ENCODE data around the gene KHDC4. TPM values are rescaled to one million over a fixed set of nuclear protein-coding genes. Genes with fewer than 3 reads are reported as not detected.

The KHDC4 gene
- total and polyA plus RNA-seq, 2 experiments from 2014 or later: 47.1 to 57.7 TPM

DNA sequence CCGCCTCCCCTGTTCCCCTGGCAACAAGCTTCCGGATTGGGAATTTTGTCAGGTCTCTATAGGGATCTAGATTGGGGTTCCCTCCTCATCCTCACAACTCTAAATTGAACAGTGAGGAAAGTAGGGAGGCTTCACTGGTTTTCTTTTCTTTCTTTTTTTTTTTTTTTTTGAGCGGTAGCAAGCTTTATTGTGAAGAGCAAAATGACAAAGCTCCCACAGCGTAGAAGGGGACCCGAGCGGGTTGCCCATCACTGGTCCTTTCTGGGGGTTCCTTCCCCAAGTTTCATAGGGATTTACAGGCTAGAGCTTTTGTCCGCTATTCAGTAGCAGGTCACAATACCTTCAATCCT is 33.8 kb upstream of the KHDC4 start:
- DNase-seq (ENCODE audit: low spot score) (peak; percentile 47), ATAC-seq (no peak)
- Mint-ChIP-seq H3K27ac (peak overlapping the region; percentile 78), H3K4me1 (peaks cover 65% of the 10 kb centered on the region), H3K9me3 (no peaks in the 10 kb centered on the region), H3K27me3 (ENCODE audit: insufficient read depth, low read depth, poor library complexity) (peaks cover 11% of the 10 kb centered on the region), H3K36me3 (ENCODE audit: low read depth) (peaks cover 61% of the 10 kb centered on the region), H3K4me3 (peak overlapping the region; percentile 30)
- Histone ChIP-seq H3K27ac (ENCODE audit: low read depth) (peak overlapping the region; percentile 78), H3K36me3 (ENCODE audit: insufficient read depth) (peaks cover 11% of the 10 kb centered on the region), H3K79me2 (replicated peaks; ENCODE audit: insufficient read depth) (peaks cover 53% of the 10 kb centered on the region), H3K4me2 (peak overlapping the region; percentile 75), H3K9me2 (ENCODE audit: insufficient read depth) (no peaks in the 10 kb centered on the region), H3K27me3 (ENCODE audit: insufficient read depth) (no peaks in the 10 kb centered on the region), H2AFZ (no peak overlapping the region), H4K20me1 (replicated peaks; ENCODE audit: insufficient read depth) (peaks cover 39% of the 10 kb centered on the region), H3K4me3 (peak overlapping the region; percentile 41), H3F3A (replicated peaks; ENCODE audit: low read depth) (0 out of 2 replicates have a peak, but pooled peaks cover 7% of the 10 kb centered on the region), H3K4me1 (ENCODE audit: insufficient read depth) (peaks cover 47% of the 10 kb centered on the region)
- TF ChIP-seq EZH2phosphoT487 (IDR thresholded peaks at IDR 0.05; ENCODE audit: unreplicated experiment) (no peak), EZH2 (IDR thresholded peaks at IDR 0.05; ENCODE audit: low read depth, unreplicated experiment) (no peak), NANOG (IDR thresholded peaks at IDR 0.05; ENCODE audit: borderline replicate concordance) (no peak), CREB1 (CRISPR knock-in tag; IDR thresholded peaks at IDR 0.05; ENCODE audit: low read depth) (no peak), ZNF331 (CRISPR knock-in tag; IDR thresholded peaks at IDR 0.05; ENCODE audit: low read depth) (no peak), POLR2AphosphoS5 (IDR thresholded peaks at IDR 0.05; ENCODE audit: low read depth) (no peak), ZNF114 (CRISPR knock-in tag; IDR thresholded peaks at IDR 0.05) (no peak), JUNB (IDR thresholded peaks at IDR 0.05; ENCODE audit: unreplicated experiment) (no peak), STAT1 (IDR thresholded peaks at IDR 0.05; ENCODE audit: unreplicated experiment) (no peak)
- TF ChIP-seq, protein P1, sequence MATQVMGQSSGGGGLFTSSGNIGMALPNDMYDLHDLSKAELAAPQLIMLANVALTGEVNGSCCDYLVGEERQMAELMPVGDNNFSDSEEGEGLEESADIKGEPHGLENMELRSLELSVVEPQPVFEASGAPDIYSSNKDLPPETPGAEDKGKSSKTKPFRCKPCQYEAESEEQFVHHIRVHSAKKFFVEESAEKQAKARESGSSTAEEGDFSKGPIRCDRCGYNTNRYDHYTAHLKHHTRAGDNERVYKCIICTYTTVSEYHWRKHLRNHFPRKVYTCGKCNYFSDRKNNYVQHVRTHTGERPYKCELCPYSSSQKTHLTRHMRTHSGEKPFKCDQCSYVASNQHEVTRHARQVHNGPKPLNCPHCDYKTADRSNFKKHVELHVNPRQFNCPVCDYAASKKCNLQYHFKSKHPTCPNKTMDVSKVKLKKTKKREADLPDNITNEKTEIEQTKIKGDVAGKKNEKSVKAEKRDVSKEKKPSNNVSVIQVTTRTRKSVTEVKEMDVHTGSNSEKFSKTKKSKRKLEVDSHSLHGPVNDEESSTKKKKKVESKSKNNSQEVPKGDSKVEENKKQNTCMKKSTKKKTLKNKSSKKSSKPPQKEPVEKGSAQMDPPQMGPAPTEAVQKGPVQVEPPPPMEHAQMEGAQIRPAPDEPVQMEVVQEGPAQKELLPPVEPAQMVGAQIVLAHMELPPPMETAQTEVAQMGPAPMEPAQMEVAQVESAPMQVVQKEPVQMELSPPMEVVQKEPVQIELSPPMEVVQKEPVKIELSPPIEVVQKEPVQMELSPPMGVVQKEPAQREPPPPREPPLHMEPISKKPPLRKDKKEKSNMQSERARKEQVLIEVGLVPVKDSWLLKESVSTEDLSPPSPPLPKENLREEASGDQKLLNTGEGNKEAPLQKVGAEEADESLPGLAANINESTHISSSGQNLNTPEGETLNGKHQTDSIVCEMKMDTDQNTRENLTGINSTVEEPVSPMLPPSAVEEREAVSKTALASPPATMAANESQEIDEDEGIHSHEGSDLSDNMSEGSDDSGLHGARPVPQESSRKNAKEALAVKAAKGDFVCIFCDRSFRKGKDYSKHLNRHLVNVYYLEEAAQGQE (IDR thresholded peaks at IDR 0.05; ENCODE audit: unreplicated experiment): no peak
- TF ChIP-seq, protein P2, sequence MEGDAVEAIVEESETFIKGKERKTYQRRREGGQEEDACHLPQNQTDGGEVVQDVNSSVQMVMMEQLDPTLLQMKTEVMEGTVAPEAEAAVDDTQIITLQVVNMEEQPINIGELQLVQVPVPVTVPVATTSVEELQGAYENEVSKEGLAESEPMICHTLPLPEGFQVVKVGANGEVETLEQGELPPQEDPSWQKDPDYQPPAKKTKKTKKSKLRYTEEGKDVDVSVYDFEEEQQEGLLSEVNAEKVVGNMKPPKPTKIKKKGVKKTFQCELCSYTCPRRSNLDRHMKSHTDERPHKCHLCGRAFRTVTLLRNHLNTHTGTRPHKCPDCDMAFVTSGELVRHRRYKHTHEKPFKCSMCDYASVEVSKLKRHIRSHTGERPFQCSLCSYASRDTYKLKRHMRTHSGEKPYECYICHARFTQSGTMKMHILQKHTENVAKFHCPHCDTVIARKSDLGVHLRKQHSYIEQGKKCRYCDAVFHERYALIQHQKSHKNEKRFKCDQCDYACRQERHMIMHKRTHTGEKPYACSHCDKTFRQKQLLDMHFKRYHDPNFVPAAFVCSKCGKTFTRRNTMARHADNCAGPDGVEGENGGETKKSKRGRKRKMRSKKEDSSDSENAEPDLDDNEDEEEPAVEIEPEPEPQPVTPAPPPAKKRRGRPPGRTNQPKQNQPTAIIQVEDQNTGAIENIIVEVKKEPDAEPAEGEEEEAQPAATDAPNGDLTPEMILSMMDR (conservative IDR thresholded peaks at IDR 0.05; ENCODE audit: low read depth in 2 of 2): no peak
- TF ChIP-seq, protein P3, sequence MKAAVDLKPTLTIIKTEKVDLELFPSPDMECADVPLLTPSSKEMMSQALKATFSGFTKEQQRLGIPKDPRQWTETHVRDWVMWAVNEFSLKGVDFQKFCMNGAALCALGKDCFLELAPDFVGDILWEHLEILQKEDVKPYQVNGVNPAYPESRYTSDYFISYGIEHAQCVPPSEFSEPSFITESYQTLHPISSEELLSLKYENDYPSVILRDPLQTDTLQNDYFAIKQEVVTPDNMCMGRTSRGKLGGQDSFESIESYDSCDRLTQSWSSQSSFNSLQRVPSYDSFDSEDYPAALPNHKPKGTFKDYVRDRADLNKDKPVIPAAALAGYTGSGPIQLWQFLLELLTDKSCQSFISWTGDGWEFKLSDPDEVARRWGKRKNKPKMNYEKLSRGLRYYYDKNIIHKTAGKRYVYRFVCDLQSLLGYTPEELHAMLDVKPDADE (IDR thresholded peaks at IDR 0.05): no peak
- TF ChIP-seq, protein P4, sequence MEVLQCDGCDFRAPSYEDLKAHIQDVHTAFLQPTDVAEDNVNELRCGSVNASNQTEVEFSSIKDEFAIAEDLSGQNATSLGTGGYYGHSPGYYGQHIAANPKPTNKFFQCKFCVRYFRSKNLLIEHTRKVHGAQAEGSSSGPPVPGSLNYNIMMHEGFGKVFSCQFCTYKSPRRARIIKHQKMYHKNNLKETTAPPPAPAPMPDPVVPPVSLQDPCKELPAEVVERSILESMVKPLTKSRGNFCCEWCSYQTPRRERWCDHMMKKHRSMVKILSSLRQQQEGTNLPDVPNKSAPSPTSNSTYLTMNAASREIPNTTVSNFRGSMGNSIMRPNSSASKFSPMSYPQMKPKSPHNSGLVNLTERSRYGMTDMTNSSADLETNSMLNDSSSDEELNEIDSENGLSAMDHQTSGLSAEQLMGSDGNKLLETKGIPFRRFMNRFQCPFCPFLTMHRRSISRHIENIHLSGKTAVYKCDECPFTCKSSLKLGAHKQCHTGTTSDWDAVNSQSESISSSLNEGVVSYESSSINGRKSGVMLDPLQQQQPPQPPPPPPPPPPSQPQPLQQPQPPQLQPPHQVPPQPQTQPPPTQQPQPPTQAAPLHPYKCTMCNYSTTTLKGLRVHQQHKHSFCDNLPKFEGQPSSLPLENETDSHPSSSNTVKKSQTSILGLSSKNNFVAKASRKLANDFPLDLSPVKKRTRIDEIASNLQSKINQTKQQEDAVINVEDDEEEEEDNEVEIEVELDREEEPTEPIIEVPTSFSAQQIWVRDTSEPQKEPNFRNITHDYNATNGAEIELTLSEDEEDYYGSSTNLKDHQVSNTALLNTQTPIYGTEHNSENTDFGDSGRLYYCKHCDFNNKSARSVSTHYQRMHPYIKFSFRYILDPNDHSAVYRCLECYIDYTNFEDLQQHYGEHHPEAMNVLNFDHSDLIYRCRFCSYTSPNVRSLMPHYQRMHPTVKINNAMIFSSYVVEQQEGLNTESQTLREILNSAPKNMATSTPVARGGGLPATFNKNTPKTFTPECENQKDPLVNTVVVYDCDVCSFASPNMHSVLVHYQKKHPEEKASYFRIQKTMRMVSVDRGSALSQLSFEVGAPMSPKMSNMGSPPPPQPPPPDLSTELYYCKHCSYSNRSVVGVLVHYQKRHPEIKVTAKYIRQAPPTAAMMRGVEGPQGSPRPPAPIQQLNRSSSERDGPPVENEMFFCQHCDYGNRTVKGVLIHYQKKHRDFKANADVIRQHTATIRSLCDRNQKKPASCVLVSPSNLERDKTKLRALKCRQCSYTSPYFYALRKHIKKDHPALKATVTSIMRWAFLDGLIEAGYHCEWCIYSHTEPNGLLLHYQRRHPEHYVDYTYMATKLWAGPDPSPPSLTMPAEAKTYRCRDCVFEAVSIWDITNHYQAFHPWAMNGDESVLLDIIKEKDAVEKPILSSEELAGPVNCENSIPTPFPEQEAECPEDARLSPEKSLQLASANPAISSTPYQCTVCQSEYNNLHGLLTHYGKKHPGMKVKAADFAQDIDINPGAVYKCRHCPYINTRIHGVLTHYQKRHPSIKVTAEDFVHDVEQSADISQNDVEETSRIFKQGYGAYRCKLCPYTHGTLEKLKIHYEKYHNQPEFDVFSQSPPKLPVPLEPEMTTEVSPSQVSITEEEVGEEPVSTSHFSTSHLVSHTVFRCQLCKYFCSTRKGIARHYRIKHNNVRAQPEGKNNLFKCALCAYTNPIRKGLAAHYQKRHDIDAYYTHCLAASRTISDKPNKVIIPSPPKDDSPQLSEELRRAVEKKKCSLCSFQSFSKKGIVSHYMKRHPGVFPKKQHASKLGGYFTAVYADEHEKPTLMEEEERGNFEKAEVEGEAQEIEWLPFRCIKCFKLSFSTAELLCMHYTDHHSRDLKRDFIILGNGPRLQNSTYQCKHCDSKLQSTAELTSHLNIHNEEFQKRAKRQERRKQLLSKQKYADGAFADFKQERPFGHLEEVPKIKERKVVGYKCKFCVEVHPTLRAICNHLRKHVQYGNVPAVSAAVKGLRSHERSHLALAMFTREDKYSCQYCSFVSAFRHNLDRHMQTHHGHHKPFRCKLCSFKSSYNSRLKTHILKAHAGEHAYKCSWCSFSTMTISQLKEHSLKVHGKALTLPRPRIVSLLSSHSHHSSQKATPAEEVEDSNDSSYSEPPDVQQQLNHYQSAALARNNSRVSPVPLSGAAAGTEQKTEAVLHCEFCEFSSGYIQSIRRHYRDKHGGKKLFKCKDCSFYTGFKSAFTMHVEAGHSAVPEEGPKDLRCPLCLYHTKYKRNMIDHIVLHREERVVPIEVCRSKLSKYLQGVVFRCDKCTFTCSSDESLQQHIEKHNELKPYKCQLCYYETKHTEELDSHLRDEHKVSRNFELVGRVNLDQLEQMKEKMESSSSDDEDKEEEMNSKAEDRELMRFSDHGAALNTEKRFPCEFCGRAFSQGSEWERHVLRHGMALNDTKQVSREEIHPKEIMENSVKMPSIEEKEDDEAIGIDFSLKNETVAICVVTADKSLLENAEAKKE (CRISPR knock-in tag; IDR thresholded peaks at IDR 0.05): no peak

All from GM23338 (cell line).